Spleen (tissue), 11 donors: Measurements from ENCODE around the gene CDH13. TPM values are rescaled to one million over a fixed set of nuclear protein-coding genes. Genes with fewer than 3 reads are reported as not detected.

Experiments used
- DNase-seq: peaks from one replicate; pipeline ENCODE4 v3.0.0-alpha.2; 2020
- H3K27ac ChIP-seq, 8 donors: fragments of 200-600 bp; sonication (generic) in 7 of 8; 1 replicate in 4 of 8; 2 replicates in 4 of 8; pipeline versions ENCODE4 v1.5.0 to v1.8.0; 2016 to 2021; ENCODE audit warnings: inconsistent platforms in 4 of 8, mild to moderate bottlenecking in 4 of 8, moderate library complexity in 1 of 8
- H3K27me3 ChIP-seq, 7 donors: fragments of 200-600 bp; sonication (generic) in 6 of 7; replicated peaks in 1 of 7; 1 replicate in 4 of 7; 2 replicates in 3 of 7; pipeline versions ENCODE4 v1.5.0 to v1.8.0; 2016 to 2021; ENCODE audit warnings: inconsistent platforms in 3 of 7, mild to moderate bottlenecking in 1 of 7
- H3K36me3 ChIP-seq, 6 donors: fragments of 200-600 bp; sonication (generic) in 5 of 6; 1 replicate in 4 of 6; 2 replicates in 2 of 6; pipeline versions ENCODE4 v1.5.0 to v1.8.0; 2016 to 2021; ENCODE audit warnings: inconsistent platforms in 2 of 6
- H3K4me1 ChIP-seq, 6 donors: fragments of 200-600 bp; sonication (generic) in 5 of 6; 1 replicate in 3 of 6; 2 replicates in 3 of 6; pipeline versions ENCODE4 v1.5.0 to v1.8.0; 2016 to 2021; ENCODE audit warnings: inconsistent platforms in 3 of 6
- H3K4me3 ChIP-seq, 8 donors: fragments of 200-600 bp; sonication (generic) in 7 of 8; 1 replicate in 4 of 8; 2 replicates in 4 of 8; pipeline versions ENCODE4 v1.5.0 to v1.8.0; 2016 to 2021; ENCODE audit warnings: inconsistent platforms in 4 of 8, mild to moderate bottlenecking in 4 of 8, moderate library complexity in 2 of 8
- H3K9me3 ChIP-seq, 8 donors: fragments of 200-600 bp; sonication (generic) in 7 of 8; 1 replicate in 4 of 8; 2 replicates in 4 of 8; pipeline versions ENCODE4 v1.5.0 to v1.8.0; 2016 to 2021; ENCODE audit warnings: inconsistent platforms in 4 of 8
- CTCF ChIP-seq, 11 experiments: fragments of 200-600 bp in 7 of 11; fragments of 450-650 bp in 4 of 11; sonication (generic) in 4 of 11; IDR thresholded peaks in 8 of 11; conservative IDR thresholded peaks in 3 of 11; 1 replicate in 7 of 11; 2 replicates in 4 of 11; pipeline versions ENCODE4 v1.4.0 to v1.8.0; 2016 to 2021; ENCODE audit warnings: antibody characterized with exemption in 11 of 11, inconsistent platforms in 4 of 11, mild to moderate bottlenecking in 1 of 11
- POLR2A ChIP-seq, 3 donors: fragments of 450-650 bp; IDR thresholded peaks; one replicate each; pipeline ENCODE4 v1.5.1; 2017; ENCODE audit warnings: antibody characterized with exemption in 3 of 3, mild to moderate bottlenecking in 1 of 3
- POLR2AphosphoS5 ChIP-seq, 3 donors: sonication (generic); formaldehyde crosslinking; IDR thresholded peaks; one replicate each; pipeline ENCODE4 v1.5.1; 2017; ENCODE audit warnings: antibody characterized with exemption in 3 of 3
- WGBS, 5 donors: extraction: QIAGEN DNeasy Blood & Tissue Kit in 3 of 5; methylation state at CpG; one replicate each; pipeline versions ENCODE4 v1.1.5 to v1.1.7; 2013 to 2018; 5-methylcytosine and 5-hydroxymethylcytosine counted together
- intact Hi-C: fragments of 100-400 bp; cut with DNase I; formaldehyde crosslinking; loops from one replicate; pipeline ENCODE4 v1.15.0; 2023; ENCODE audit warnings: low total_unique reads
- polyA plus RNA-seq, 3 donors: library from polyadenylated mRNA; stranded (reverse); fragments of 200-250 nt; gene quantifications; one replicate each; pipeline ENCODE4 v1.2.1, GENCODE V29; 2013
- total RNA-seq, 7 donors: library from RNA; depleted of rRNA in 3 of 7; stranded (reverse); fragments of >200 nt in 3 of 7; fragmentation: NEBNext Ultra II Directional in 4 of 7; extraction: Animal tissue kit (Norgen Biotek cat#: 25700) in 4 of 7; gene quantifications; one replicate each; pipeline versions ENCODE4 v1.1.0 to v1.2.1, GENCODE V29; 2016 to 2021
- donor health status: healthy with polysubstance abuse.
- donor health status: DM: no; HTN: no; CAD: no; lungs with moderate emphysema.
- donor health status: DM: no; HTN: no; CAD: no.
- donor health status: Bipolar disorder and iron deficiency.
- donor health status: healthy.
- donor health status: DM: no; HTN: no; CAD: no.
- donor health status: DM: yes; HTN: yes; CAD: no.

CDH13 gene
- total and polyA plus RNA-seq, 10 donors: 0.13 to 4.6 (median 1.1) TPM

GRCh38 chr16:83609178-83609577 lies 982.4 kb downstream of the CDH13 start:
- Histone ChIP-seq H3K9me3 (no peaks in the 10 kb centered on the region), H3K36me3 (no peaks in the 10 kb centered on the region), H3K4me3 (no peak overlapping the region), H3K4me1 (no peaks in the 10 kb centered on the region), H3K27me3 (no peaks in the 10 kb centered on the region), H3K27ac (no peak overlapping the region)
- DNase-seq: no peak
- 85 to 94% (median 92%) methylated on average over 4 of the region's 4 CpGs for WGBS, 5 donors
- TF ChIP-seq CTCF (IDR thresholded peaks at IDR 0.05 in 8 of 11, conservative IDR thresholded peaks at IDR 0.05 in 3 of 11): no peak
- no peak for TF ChIP-seq POLR2AphosphoS5 (IDR thresholded peaks at IDR 0.05)
- no peak for TF ChIP-seq POLR2A (IDR thresholded peaks at IDR 0.05)
- intact Hi-C loops: no loop called here

- peaks cover 0 to 4% (median 0%) of the 10 kb centered on the region in 7 donors for H3K27me3 ChIP-seq
- no peaks in the 10 kb centered on the region for H3K9me3 ChIP-seq
- H3K36me3 ChIP-seq: no peaks in the 10 kb centered on the region
- TF ChIP-seq CTCF (IDR thresholded peaks at IDR 0.05 in 8 of 11, conservative IDR thresholded peaks at IDR 0.05 in 3 of 11) (no peak), POLR2A (IDR thresholded peaks at IDR 0.05) (no peak), POLR2AphosphoS5 (IDR thresholded peaks at IDR 0.05) (no peak)
- H3K27ac ChIP-seq: no peak overlapping the region
- intact Hi-C loops: no loop called here
- DNase-seq: no peak
- H3K4me3 ChIP-seq: no peak overlapping the region
- 58 to 80% (median 67%) methylated on average over 7 of the region's 7 CpGs for WGBS, 5 donors
- H3K4me1 ChIP-seq: no peaks in the 10 kb centered on the region
These were observed 988.6 kb downstream of the CDH13 start for GRCh38 chr16:83615141-83615952.

- DNase-seq: no peak
- Histone ChIP-seq H3K4me1 (no peaks in the 10 kb centered on the region), H3K9me3 (no peaks in the 10 kb centered on the region), H3K36me3 (no peaks in the 10 kb centered on the region), H3K4me3 (no peak overlapping the region), H3K27me3 (peaks cover 0 to 4% (median 0%) of the 10 kb centered on the region in 7 donors), H3K27ac (no peak overlapping the region)
- intact Hi-C loops: no loop called here
- 81 to 85% (median 83%) methylated on average over 8 of the region's 8 CpGs for WGBS, 5 donors
- TF ChIP-seq POLR2AphosphoS5 (IDR thresholded peaks at IDR 0.05) (no peak), POLR2A (IDR thresholded peaks at IDR 0.05) (no peak), CTCF (IDR thresholded peaks at IDR 0.05 in 8 of 11, conservative IDR thresholded peaks at IDR 0.05 in 3 of 11) (no peak)
These were observed 989.2 kb downstream of the CDH13 start for GRCh38 chr16:83615953-83616350.

GRCh38 chr16:83619381-83620150 lies 992.8 kb downstream of the CDH13 start:
- 41 to 54% (median 48%) methylated on average over 12 of the region's 12 CpGs for WGBS, 5 donors
- no peak for DNase-seq
- intact Hi-C loops: no loop called here
- no peak overlapping the region for H3K27ac ChIP-seq
- H3K4me1 ChIP-seq: no peaks in the 10 kb centered on the region
- no peaks in the 10 kb centered on the region for H3K36me3 ChIP-seq
- H3K9me3 ChIP-seq: no peaks in the 10 kb centered on the region
- H3K4me3 ChIP-seq: no peak overlapping the region
- H3K27me3 ChIP-seq: peaks cover 0 to 4% (median 0%) of the 10 kb centered on the region in 7 donors
- TF ChIP-seq CTCF (IDR thresholded peaks at IDR 0.05 in 8 of 11, conservative IDR thresholded peaks at IDR 0.05 in 3 of 11): no peak
